ENCODE results near the gene ZNF526. TPM values are rescaled to one million over a fixed set of nuclear protein-coding genes. Genes with fewer than 3 reads are reported as not detected.

The ZNF526 gene
- polyA plus RNA-seq, 3 donors: 0.96 to 3.4 (median 1.3) TPM

- H3K9me3 ChIP-seq (replicated peaks in 1 of 2; ENCODE audit: control insufficient read depth in 1 of 2, insufficient read depth in 1 of 2, low read length in 2 of 2): no peaks in the 10 kb centered on the region
- Mint-ChIP-seq H3K4me1 (peaks cover 45% of the 10 kb centered on the region), H3K9me3 (no peaks in the 10 kb centered on the region), H3K36me3 (peaks cover 9 to 22% of the 10 kb centered on the region in 2 donors), H3K27me3 (ENCODE audit: low read depth in 3 of 3) (peaks cover 0 to 4% (median 3%) of the 10 kb centered on the region in 3 donors), H3K4me3 (no peak overlapping the region), H3K27ac (no peak overlapping the region)
- H4K20me1 ChIP-seq (ENCODE audit: insufficient read depth, low read length): peaks cover 64% of the 10 kb centered on the region
- no peaks in the 10 kb centered on the region for H3K27me3 ChIP-seq (ENCODE audit: control insufficient read depth in 2 of 2, insufficient read depth in 2 of 2, low read length in 2 of 2)
- H3K4me3 ChIP-seq (replicated peaks in 1 of 3; ENCODE audit: low read depth in 2 of 3, low read length in 3 of 3): no peak overlapping the region
- no peak overlapping the region for H3K9ac ChIP-seq (ENCODE audit: insufficient read depth, low read length, poor library complexity, severe bottlenecking)
- H3K36me3 ChIP-seq (replicated peaks in 1 of 2; ENCODE audit: control insufficient read depth in 1 of 2, insufficient read depth in 2 of 2, low read length in 2 of 2): peaks cover 4 to 17% of the 10 kb centered on the region in 2 donors
- no peak overlapping the region for H2AFZ ChIP-seq (ENCODE audit: insufficient read depth, low read depth, low read length, poor library complexity, severe bottlenecking)
- H3K4me2 ChIP-seq (replicated peaks; ENCODE audit: extremely low read depth, low read length, poor library complexity, severe bottlenecking): no peak overlapping the region
- DNase-seq: no peak
- intact Hi-C loops (cut with micrococcal nuclease): loop anchor here in 1 of 2 donors (10.0 kb wide), 1 partner anchor 114 kb away; the partner anchor contains the start of gene POU2F2
- 89% methylated on average over 27 of the region's 36 CpGs for WGBS (ENCODE audit: insufficient coverage)
- H3K79me2 ChIP-seq (ENCODE audit: insufficient read depth, low read length): peaks cover 36% of the 10 kb centered on the region
- peaks cover 32 to 40% of the 10 kb centered on the region in 2 donors for H3K4me1 ChIP-seq (ENCODE audit: control insufficient read depth in 1 of 2, insufficient read depth in 2 of 2, low read length in 2 of 2)
- no peak for TF ChIP-seq CTCF (IDR thresholded peaks at IDR 0.05)
- no peak overlapping the region for H3K27ac ChIP-seq (ENCODE audit: low read depth in 1 of 2, low read length in 2 of 2)
Observed at GRCh38 chr19:42249149-42249750, 29.1 kb downstream of the ZNF526 start.

- H3K4me3 Mint-ChIP-seq: no peak overlapping the region
- H3K79me2 ChIP-seq (ENCODE audit: insufficient read depth, low read length): peaks cover 39% of the 10 kb centered on the region
- no peak overlapping the region for H3K27ac ChIP-seq (ENCODE audit: low read depth in 1 of 2, low read length in 2 of 2)
- peaks cover 4 to 17% of the 10 kb centered on the region in 2 donors for H3K36me3 ChIP-seq (replicated peaks in 1 of 2; ENCODE audit: control insufficient read depth in 1 of 2, insufficient read depth in 2 of 2, low read length in 2 of 2)
- H3K36me3 Mint-ChIP-seq: peaks cover 9 to 22% of the 10 kb centered on the region in 2 donors
- intact Hi-C loops (cut with micrococcal nuclease): loop anchor here (5.0 to 10.0 kb wide), 3 partner anchors 32 to 115 kb away; partner anchors contain the start of genes DEDD2 (in 1 of the 2) and POU2F2 (in 1 of the 2)
- 95% methylated on average over 3 of the region's 6 CpGs for WGBS (ENCODE audit: insufficient coverage)
- H2AFZ ChIP-seq (ENCODE audit: insufficient read depth, low read depth, low read length, poor library complexity, severe bottlenecking): no peak overlapping the region
- no peak overlapping the region for H3K9ac ChIP-seq (ENCODE audit: insufficient read depth, low read length, poor library complexity, severe bottlenecking)
- H3K27me3 ChIP-seq (ENCODE audit: control insufficient read depth in 2 of 2, insufficient read depth in 2 of 2, low read length in 2 of 2): no peaks in the 10 kb centered on the region
- H3K27ac Mint-ChIP-seq: peak overlapping the region in 2 of 7 donors; percentile 50 to 61
- TF ChIP-seq CTCF (IDR thresholded peaks at IDR 0.05): no peak
- H4K20me1 ChIP-seq (ENCODE audit: insufficient read depth, low read length): peaks cover 68% of the 10 kb centered on the region
- H3K4me2 ChIP-seq (replicated peaks; ENCODE audit: extremely low read depth, low read length, poor library complexity, severe bottlenecking): no peak overlapping the region
- H3K9me3 ChIP-seq (replicated peaks in 1 of 2; ENCODE audit: control insufficient read depth in 1 of 2, insufficient read depth in 1 of 2, low read length in 2 of 2): no peaks in the 10 kb centered on the region
- peaks cover 31 to 37% of the 10 kb centered on the region in 2 donors for H3K4me1 ChIP-seq (ENCODE audit: control insufficient read depth in 1 of 2, insufficient read depth in 2 of 2, low read length in 2 of 2)
- no peak overlapping the region for H3K4me3 ChIP-seq (replicated peaks in 1 of 3; ENCODE audit: low read depth in 2 of 3, low read length in 3 of 3)
- no peak for DNase-seq
- H3K27me3 Mint-ChIP-seq (ENCODE audit: low read depth in 3 of 3): peaks cover 0 to 4% (median 3%) of the 10 kb centered on the region in 3 donors
- no peaks in the 10 kb centered on the region for H3K9me3 Mint-ChIP-seq
- peaks cover 41% of the 10 kb centered on the region for H3K4me1 Mint-ChIP-seq
Observed at GRCh38 chr19:42249769-42250168, 29.7 kb downstream of the ZNF526 start.
